GM12878 (cell line): ENCODE results near the gene CNTN4. TPM values are rescaled to one million over a fixed set of nuclear protein-coding genes. Genes with fewer than 3 reads are reported as not detected.
A peak's percentile ranks its signal among the peaks of the same experiment; 100 is the strongest.

ENCODE experiments used
- ATF2 ChIP-seq: IDR thresholded peaks from 2 replicates; pipeline ENCODE4 v1.6.1; 2012; ENCODE audit warnings: low read length, inconsistent platforms
- BHLHE40 ChIP-seq, 2 experiments: fragments of 450-650 bp in 1 of 2; IDR thresholded peaks; 2 replicates each; pipeline ENCODE4 v1.6.1; 2011 to 2017; ENCODE audit warnings: low read depth in 2 of 2, borderline replicate concordance in 1 of 2, improper control_type of control experiment in 1 of 2, low read length in 1 of 2, mild to moderate bottlenecking in 1 of 2
- CHD1 ChIP-seq: IDR thresholded peaks from 2 replicates; pipeline ENCODE4 v1.6.1; 2012; ENCODE audit warnings: low read depth, low read length, improper control_type of control experiment
- CTCF ChIP-seq, 3 experiments: IDR thresholded peaks in 2 of 3; conservative IDR thresholded peaks in 1 of 3; 2 replicates each; pipeline ENCODE4 v1.5.1; 2011; ENCODE audit warnings: low read depth in 3 of 3, low read length in 3 of 3, mild to moderate bottlenecking in 3 of 3, control low read depth in 2 of 3, moderate library complexity in 2 of 3, inconsistent platforms in 1 of 3, mixed read lengths in 1 of 3; ENCODE audit not compliant: control insufficient read depth in 2 of 3, insufficient read depth in 1 of 3; ENCODE audit errors: extremely low read depth in 1 of 3
- E2F8 ChIP-seq: fragments of 450-650 bp; IDR thresholded peaks from 2 replicates; pipeline ENCODE4 v1.6.1; 2018; ENCODE audit warnings: mild to moderate bottlenecking, low read depth, moderate library complexity; ENCODE audit not compliant: partially characterized antibody
- ELK1 ChIP-seq: IDR thresholded peaks from 2 replicates; pipeline ENCODE4 v1.6.1; 2012; ENCODE audit warnings: low read depth, low read length, improper control_type of control experiment
- ETV6 ChIP-seq, 2 experiments: fragments of 450-650 bp in 1 of 2; IDR thresholded peaks in 1 of 2; conservative IDR thresholded peaks in 1 of 2; 2 replicates each; pipeline ENCODE4 v1.6.1; 2014; ENCODE audit warnings: antibody characterized with exemption in 1 of 2, borderline replicate concordance in 1 of 2, low read depth in 1 of 2, mild to moderate bottlenecking in 1 of 2, moderate library complexity in 1 of 2
- HDAC6 ChIP-seq: fragments of 200-600 bp; sonication (generic); IDR thresholded peaks from one replicate; pipeline ENCODE4 v1.8.0; 2017; ENCODE audit warnings: antibody characterized with exemption; ENCODE audit not compliant: unreplicated experiment
- JUND ChIP-seq: IDR thresholded peaks from 2 replicates; pipeline ENCODE4 v1.6.1; 2012; ENCODE audit warnings: low read depth, mild to moderate bottlenecking, low read length, improper control_type of control experiment, moderate library complexity
- NFIC ChIP-seq: IDR thresholded peaks from 2 replicates; pipeline ENCODE4 v1.6.1; 2012; ENCODE audit warnings: low read depth, mild to moderate bottlenecking, inconsistent platforms, low read length, moderate library complexity
- NFXL1 ChIP-seq: fragments of 450-650 bp; IDR thresholded peaks from 2 replicates; pipeline ENCODE4 v1.6.1; 2017; ENCODE audit warnings: antibody characterized with exemption, mild to moderate bottlenecking, borderline replicate concordance
- RELA ChIP-seq: fragments of 450-650 bp; IDR thresholded peaks from 2 replicates; pipeline ENCODE4 v1.8.0; 2014; ENCODE audit warnings: borderline replicate concordance; ENCODE audit not compliant: partially characterized antibody
- SUPT20H ChIP-seq: IDR thresholded peaks from 2 replicates; pipeline ENCODE4 v1.6.1; 2011; ENCODE audit warnings: low read depth, mild to moderate bottlenecking, low read length, moderate library complexity, borderline replicate concordance; ENCODE audit not compliant: control insufficient read depth
- SUZ12 ChIP-seq: fragments of 200-600 bp; sonication (generic); IDR thresholded peaks from one replicate; pipeline ENCODE4 v1.6.1; 2018; ENCODE audit warnings: antibody characterized with exemption, mild to moderate bottlenecking; ENCODE audit not compliant: unreplicated experiment
- USF2 ChIP-seq: IDR thresholded peaks from 2 replicates; pipeline ENCODE4 v1.6.1; 2011; ENCODE audit warnings: low read depth, low read length, improper control_type of control experiment, borderline replicate concordance
- ZBTB11 ChIP-seq: fragments of 450-650 bp; formaldehyde crosslinking; IDR thresholded peaks from 2 replicates; pipeline ENCODE4 v1.5.0; 2022; ENCODE audit warnings: mild to moderate bottlenecking, missing genetic modification characterization
- ZNF622 ChIP-seq: fragments of 450-650 bp; IDR thresholded peaks from 2 replicates; pipeline ENCODE4 v1.6.1; 2017; ENCODE audit warnings: mild to moderate bottlenecking, inconsistent platforms
- polyA plus RNA-seq, 11 experiments: library from polyadenylated mRNA; depleted of rRNA in 4 of 11; unstranded in 6 of 11; stranded (reverse) in 5 of 11; fragments of >200 nt; fragmentation: Nextera tagmentation in 4 of 11; fragmentation: Illumina TruSeq in 1 of 11; extraction: Ambion mirVana in 4 of 11; extraction: Trizol in 1 of 11; gene quantifications; 1 replicate in 1 of 11; 2 replicates in 10 of 11; pipeline versions ENCODE4 v1.2.1 to v1.2.3, GENCODE V29; 2011 to 2016; ENCODE audit warnings: inconsistent platforms in 2 of 11, missing spikeins in 2 of 11, low read depth in 1 of 11
- total RNA-seq, 4 experiments: library from RNA; depleted of rRNA in 3 of 4; stranded (reverse); fragments of >200 nt in 3 of 4; fragmentation: Illumina TruSeq in 1 of 4; extraction: Trizol in 1 of 4; gene quantifications; 2 replicates each; pipeline versions ENCODE4 v1.2.1 to v1.2.3, GENCODE V29; 2013 to 2021

The CNTN4 gene
- total and polyA plus RNA-seq, 10 of the 15 experiments (the other 5 are each of a cell fraction or from before 2014, with no cell fraction given): 0.05 to 0.43 (median 0.15) TPM; not detected in 1

- no peak for TF ChIP-seq SUPT20H
- TF ChIP-seq HDAC6: no peak
- TF ChIP-seq CTCF (IDR thresholded peaks at IDR 0.05 in 2 of 3, conservative IDR thresholded peaks at IDR 0.05 in 1 of 3; ENCODE audit: control insufficient read depth in 2 of 3, extremely low read depth in 1 of 3, insufficient read depth in 1 of 3, low read depth in 3 of 3, low read length in 3 of 3): no peak
- no peak for TF ChIP-seq JUND
- no peak for TF ChIP-seq SUZ12
- TF ChIP-seq ELK1: no peak
- TF ChIP-seq BHLHE40 (IDR thresholded peaks at IDR 0.05; ENCODE audit: borderline replicate concordance in 1 of 2, low read depth in 2 of 2, low read length in 1 of 2): no peak
- no peak for TF ChIP-seq ZNF622
- peak in 1 of 2 experiments; percentile 67; a peak in 1 of 4 replicates for TF ChIP-seq ETV6 (conservative IDR thresholded peaks at IDR 0.05 in 1 of 2, IDR thresholded peaks at IDR 0.05 in 1 of 2; ENCODE audit: borderline replicate concordance in 1 of 2, low read depth in 1 of 2)
- no peak for TF ChIP-seq RELA
- TF ChIP-seq CHD1: no peak
- TF ChIP-seq USF2: no peak
- TF ChIP-seq ATF2: peak; percentile 43
- TF ChIP-seq NFXL1: no peak
- no peak for TF ChIP-seq E2F8
- TF ChIP-seq ZBTB11: no peak
- TF ChIP-seq NFIC: peak; percentile 43; the same call in 1 of the 2 replicates
Measured at GRCh38 chr3:2655229-2655701, 556.6 kb downstream of the CNTN4 start (continued).
